ENCODE results near the gene CROCC. TPM values are rescaled to one million over a fixed set of nuclear protein-coding genes. Genes with fewer than 3 reads are reported as not detected.
"Not testable (repeated sequence)": the region's sequence is repeated elsewhere in the genome, so short reads cannot be mapped to it uniquely, and the experiment has no call there.

The CROCC gene
- total RNA-seq, result 38.5 TPM

- DNase-seq (ENCODE audit: low spot score), result no peak
Measured at GRCh38 chr1:16921391-16922185, at the start of gene CROCC. TSS of gene CROCC (plus strand) at chr1:16921931. CDS start at chr1:16922019, 88 bp downstream.

GRCh38 chr1:16872152-16873075 lies 49.3 kb upstream of the CROCC start:
- DNase-seq (ENCODE audit: low spot score), result not testable (repeated sequence)

GRCh38 chr1:16873076-16873879 lies 48.5 kb upstream of the CROCC start:
- not testable (repeated sequence) for DNase-seq (ENCODE audit: low spot score)

GRCh38 chr1:16874968-16875765 lies 46.6 kb upstream of the CROCC start:
- not testable (repeated sequence) for DNase-seq (ENCODE audit: low spot score)

GRCh38 chr1:16881742-16882141 lies 40.0 kb upstream of the CROCC start:
- not testable (repeated sequence) for DNase-seq (ENCODE audit: low spot score)

- DNase-seq (ENCODE audit: low spot score), result no peak
Measured at GRCh38 chr1:16882986-16883385, 38.7 kb upstream of the CROCC start.

- DNase-seq (ENCODE audit: low spot score), result not testable (repeated sequence)
Measured at GRCh38 chr1:16884487-16884886, 37.2 kb upstream of the CROCC start.

GRCh38 chr1:16886860-16887605 lies 34.7 kb upstream of the CROCC start:
- no peak for DNase-seq (ENCODE audit: low spot score)

GRCh38 chr1:16888860-16889816 lies 32.6 kb upstream of the CROCC start:
- DNase-seq (ENCODE audit: low spot score), result peak; percentile 89

GRCh38 chr1:16890539-16891021 lies 31.2 kb upstream of the CROCC start:
- DNase-seq (ENCODE audit: low spot score), result peak; percentile 42

- not testable (repeated sequence) for DNase-seq (ENCODE audit: low spot score)
Measured at GRCh38 chr1:16891057-16891456, 30.7 kb upstream of the CROCC start.

GRCh38 chr1:16892978-16893525 lies 28.7 kb upstream of the CROCC start:
- DNase-seq (ENCODE audit: low spot score), result not testable (repeated sequence)

- DNase-seq (ENCODE audit: low spot score), result not testable (repeated sequence)
Measured at GRCh38 chr1:16893796-16894195, 27.9 kb upstream of the CROCC start.

- DNase-seq (ENCODE audit: low spot score), result not testable (repeated sequence)
Measured at GRCh38 chr1:16894338-16894737, 27.4 kb upstream of the CROCC start.

- not testable (repeated sequence) for DNase-seq (ENCODE audit: low spot score)
Measured at GRCh38 chr1:16895233-16895597, 26.5 kb upstream of the CROCC start.

GRCh38 chr1:16895598-16896315 lies 26.0 kb upstream of the CROCC start, which contains the start of gene RNU1-2:
TSS of gene RNU1-2 (plus strand) at chr1:16895980.
- DNase-seq (ENCODE audit: low spot score), result peak; percentile 92

GRCh38 chr1:16896316-16897055 lies 25.2 kb upstream of the CROCC start:
- DNase-seq (ENCODE audit: low spot score), result not testable (repeated sequence)
